Activated B cell treated with CpG ODN at 0.5 μM for 24 hours (primary cell): ENCODE measurements around the gene FRMD3. TPM values are rescaled to one million over a fixed set of nuclear protein-coding genes. Genes with fewer than 3 reads are reported as not detected.

Experiments used
- ATAC-seq: fragments of 200-7000 bp; cut with Tn5 transposase; one replicate; pipeline ENCODE4 v1.10.0; 2021; ENCODE audit warnings: low read depth, mild to moderate bottlenecking, moderate library complexity
- CTCF ChIA-PET: fragments of 350-600 bp; sonication (Branson Sonifier 250); formaldehyde crosslinking; loops from one replicate; lab custom pipeline; 2021; ENCODE audit warnings: antibody characterized with exemption; lab: Charles Lee
- POLR2A ChIA-PET: fragments of 350-600 bp; sonication (Branson Sonifier 250); formaldehyde crosslinking; loops from one replicate; lab custom pipeline; 2021; ENCODE audit warnings: antibody characterized with exemption; lab: Charles Lee
- DNase-seq: peaks from one replicate; pipeline ENCODE4 v3.0.0; 2022
- H3K27ac Mint-ChIP-seq: one replicate; pipeline ENCODE4 v1.8.0; 2020; ENCODE audit warnings: mixed read lengths
- H3K27me3 Mint-ChIP-seq: one replicate; pipeline ENCODE4 v1.8.0; 2021; ENCODE audit warnings: mixed read lengths
- H3K36me3 Mint-ChIP-seq: one replicate; pipeline ENCODE4 v1.8.0; 2021; ENCODE audit warnings: low read depth, mixed read lengths
- H3K4me1 Mint-ChIP-seq: one replicate; pipeline ENCODE4 v1.8.0; 2021; ENCODE audit warnings: mixed read lengths
- H3K4me3 Mint-ChIP-seq: one replicate; pipeline ENCODE4 v1.8.0; 2020; ENCODE audit warnings: mild to moderate bottlenecking, mixed read lengths
- H3K9me3 Mint-ChIP-seq: one replicate; pipeline ENCODE4 v1.8.0; 2020; ENCODE audit warnings: mixed read lengths
- intact Hi-C: fragments of 100-400 bp; cut with micrococcal nuclease; formaldehyde crosslinking; loops from one replicate; pipeline ENCODE4 v1.15.1; 2024
- total RNA-seq: library from RNA; stranded (reverse); gene quantifications from 2 replicates; pipeline ENCODE4 v1.2.3, GENCODE V29; 2022
- TF ChIP-seq, protein P1 (sequence below): fragments of 200-600 bp; IDR thresholded peaks from one replicate; pipeline ENCODE4 v1.8.0; 2022; ENCODE audit warnings: antibody characterized with exemption, mild to moderate bottlenecking

Gene FRMD3
- total RNA-seq, 1 donor from 2014 or later: 0.91 TPM

GRCh38 chr9:83234541-83234940 is 303.7 kb downstream of the FRMD3 start:
- POLR2A ChIA-PET: no interaction called here
- intact Hi-C loops: no loop called here

GRCh38 chr9:83233647-83234046 is 304.6 kb downstream of the FRMD3 start:
- no peaks in the 10 kb centered on the region for H3K9me3 Mint-ChIP-seq
- H3K4me3 Mint-ChIP-seq: no peak overlapping the region
- no peak for ATAC-seq
- intact Hi-C loops: no loop called here
- H3K27ac Mint-ChIP-seq: no peak overlapping the region
- TF ChIP-seq, protein P1, sequence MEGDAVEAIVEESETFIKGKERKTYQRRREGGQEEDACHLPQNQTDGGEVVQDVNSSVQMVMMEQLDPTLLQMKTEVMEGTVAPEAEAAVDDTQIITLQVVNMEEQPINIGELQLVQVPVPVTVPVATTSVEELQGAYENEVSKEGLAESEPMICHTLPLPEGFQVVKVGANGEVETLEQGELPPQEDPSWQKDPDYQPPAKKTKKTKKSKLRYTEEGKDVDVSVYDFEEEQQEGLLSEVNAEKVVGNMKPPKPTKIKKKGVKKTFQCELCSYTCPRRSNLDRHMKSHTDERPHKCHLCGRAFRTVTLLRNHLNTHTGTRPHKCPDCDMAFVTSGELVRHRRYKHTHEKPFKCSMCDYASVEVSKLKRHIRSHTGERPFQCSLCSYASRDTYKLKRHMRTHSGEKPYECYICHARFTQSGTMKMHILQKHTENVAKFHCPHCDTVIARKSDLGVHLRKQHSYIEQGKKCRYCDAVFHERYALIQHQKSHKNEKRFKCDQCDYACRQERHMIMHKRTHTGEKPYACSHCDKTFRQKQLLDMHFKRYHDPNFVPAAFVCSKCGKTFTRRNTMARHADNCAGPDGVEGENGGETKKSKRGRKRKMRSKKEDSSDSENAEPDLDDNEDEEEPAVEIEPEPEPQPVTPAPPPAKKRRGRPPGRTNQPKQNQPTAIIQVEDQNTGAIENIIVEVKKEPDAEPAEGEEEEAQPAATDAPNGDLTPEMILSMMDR: no peak
- CTCF ChIA-PET: no interaction called here
- no peaks in the 10 kb centered on the region for H3K27me3 Mint-ChIP-seq
- DNase-seq: no peak
- POLR2A ChIA-PET: no interaction called here
- no peaks in the 10 kb centered on the region for H3K36me3 Mint-ChIP-seq
- H3K4me1 Mint-ChIP-seq: no peaks in the 10 kb centered on the region

More at GRCh38 chr9:83234541-83234940, 303.7 kb downstream of the FRMD3 start:
- no peaks in the 10 kb centered on the region for H3K9me3 Mint-ChIP-seq
- DNase-seq (no peak), ATAC-seq (no peak)
- no peaks in the 10 kb centered on the region for H3K4me1 Mint-ChIP-seq
- TF ChIP-seq, protein P1: no peak
- H3K4me3 Mint-ChIP-seq: no peak overlapping the region
- H3K27me3 Mint-ChIP-seq: no peaks in the 10 kb centered on the region
- CTCF ChIA-PET: no interaction called here
- no peak overlapping the region for H3K27ac Mint-ChIP-seq
- H3K36me3 Mint-ChIP-seq: no peaks in the 10 kb centered on the region

DNA sequence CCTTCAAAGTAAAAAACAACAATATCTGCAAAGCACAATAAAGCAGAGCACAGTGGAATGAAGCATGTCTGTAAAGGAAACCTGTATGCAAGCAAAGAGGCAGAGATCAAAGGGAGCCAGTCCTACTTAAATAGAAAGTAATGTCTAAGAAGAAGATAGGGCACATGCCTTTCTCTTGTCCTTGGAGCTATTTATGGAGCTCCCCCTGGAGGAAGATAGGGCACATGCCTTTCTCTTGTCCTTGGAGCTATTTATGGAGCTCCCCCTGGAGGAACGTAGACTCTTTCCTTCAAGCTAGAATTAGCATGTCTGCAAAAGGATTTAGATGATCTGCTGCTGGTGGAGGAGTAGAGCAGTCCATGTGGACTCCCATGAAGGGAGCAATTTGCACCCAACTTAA is 307.2 kb downstream of the FRMD3 start:
- intact Hi-C loops: no loop called here
- no peaks in the 10 kb centered on the region for H3K36me3 Mint-ChIP-seq
- H3K4me3 Mint-ChIP-seq: no peak overlapping the region
- H3K27me3 Mint-ChIP-seq: no peaks in the 10 kb centered on the region
- DNase-seq (no peak), ATAC-seq (no peak)
- TF ChIP-seq, protein P1: no peak
- ChIA-PET CTCF (no interaction called here), POLR2A (no interaction called here)
- H3K9me3 Mint-ChIP-seq: no peaks in the 10 kb centered on the region
- no peak overlapping the region for H3K27ac Mint-ChIP-seq
- no peaks in the 10 kb centered on the region for H3K4me1 Mint-ChIP-seq

DNA sequence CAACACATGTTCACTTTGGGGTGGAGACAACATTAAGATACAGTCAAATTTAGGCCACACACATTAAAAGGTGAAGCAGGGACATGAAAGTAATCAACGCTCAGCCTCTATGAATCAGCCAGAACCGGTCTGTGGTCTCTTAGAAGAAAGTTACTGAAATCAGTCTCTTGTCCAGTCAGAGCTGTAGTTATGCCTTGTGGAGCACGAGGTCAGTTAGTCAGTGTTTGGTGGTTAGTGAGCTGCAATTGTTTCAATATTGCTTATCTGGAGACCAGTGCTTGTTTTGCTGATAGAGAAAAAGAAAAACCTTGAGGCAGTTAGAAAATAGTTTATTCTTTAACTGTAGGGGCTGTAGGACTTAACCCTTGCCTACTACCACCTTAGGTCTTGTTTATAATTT is 317.5 kb downstream of the FRMD3 start:
- Mint-ChIP-seq H3K27ac (no peak overlapping the region), H3K9me3 (peaks cover 5% of the 10 kb centered on the region), H3K27me3 (peaks cover 36% of the 10 kb centered on the region), H3K36me3 (no peaks in the 10 kb centered on the region), H3K4me3 (no peak overlapping the region), H3K4me1 (peaks cover 7% of the 10 kb centered on the region)
- TF ChIP-seq, protein P1: no peak
- DNase-seq (no peak), ATAC-seq (no peak)
- CTCF ChIA-PET: no interaction called here
- intact Hi-C loops: no loop called here
- POLR2A ChIA-PET: no interaction called here

DNA sequence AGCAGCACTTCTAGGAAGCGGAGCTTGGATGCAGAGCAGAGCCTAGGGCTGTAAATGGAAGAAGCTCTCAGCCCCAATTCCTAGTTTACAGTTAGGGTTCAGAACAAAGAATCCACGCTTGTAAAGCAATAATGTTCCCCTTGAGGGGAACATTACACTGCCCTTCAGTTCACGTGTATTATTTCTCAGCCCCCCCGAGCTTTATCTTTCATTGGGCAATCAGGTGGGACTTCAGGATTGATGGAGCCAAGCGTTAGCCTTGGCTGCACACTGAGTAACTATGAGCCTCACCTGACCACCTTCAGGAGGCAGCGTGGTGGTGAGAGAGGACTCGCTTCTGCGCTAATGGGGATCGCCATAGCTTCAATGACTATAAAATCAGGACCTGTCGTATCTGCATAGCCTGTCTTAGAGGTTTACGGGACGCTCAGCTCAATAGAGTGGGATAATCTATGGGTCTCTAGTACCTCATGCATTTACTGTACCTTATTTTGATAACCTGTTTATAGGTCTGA is 318.2 kb downstream of the FRMD3 start:
- TF ChIP-seq, protein P1: no peak
- peaks cover 36% of the 10 kb centered on the region for H3K27me3 Mint-ChIP-seq
- ChIA-PET POLR2A (no interaction called here), CTCF (no interaction called here)
- ATAC-seq (no peak), DNase-seq (no peak)
- peaks cover 7% of the 10 kb centered on the region for H3K9me3 Mint-ChIP-seq
- intact Hi-C loops: no loop called here
- no peak overlapping the region for H3K4me3 Mint-ChIP-seq
- no peak overlapping the region for H3K27ac Mint-ChIP-seq
- H3K36me3 Mint-ChIP-seq: no peaks in the 10 kb centered on the region
- H3K4me1 Mint-ChIP-seq: peaks cover 7% of the 10 kb centered on the region
